Skeletal muscle cell (primary cell): ENCODE data around the gene SGCD.

Experiments
- DNase-seq: peaks from one replicate; pipeline ENCODE4 v3.0.0-alpha.2; 2010; ENCODE audit warnings: low read depth
- H3K4me3 ChIP-seq: 2 replicates; pipeline ENCODE4 v1.5.1; 2011; ENCODE audit warnings: low read depth, mild to moderate bottlenecking, control low read depth, low read length, moderate library complexity

Gene SGCD

GRCh38 chr5:156356238-156356637, 29.3 kb downstream of the SGCD start:
- no peak overlapping the region for H3K4me3 ChIP-seq
- peak; percentile 73 for DNase-seq

GRCh38 chr5:156359476-156359875, 32.5 kb downstream of the SGCD start:
- peak; percentile 85 for DNase-seq
- H3K4me3 ChIP-seq, result no peak overlapping the region

GRCh38 chr5:156361436-156362109, 34.6 kb downstream of the SGCD start:
- DNase-seq, result no peak
- no peak overlapping the region for H3K4me3 ChIP-seq

GRCh38 chr5:156363861-156364260, 36.9 kb downstream of the SGCD start:
- no peak overlapping the region for H3K4me3 ChIP-seq
- no peak for DNase-seq

- H3K4me3 ChIP-seq, result no peak overlapping the region
- no peak for DNase-seq
These were observed 39.6 kb downstream of the SGCD start for GRCh38 chr5:156366521-156366920.

GRCh38 chr5:156367597-156367996, 40.6 kb downstream of the SGCD start:
- DNase-seq, result peak; percentile 96

GRCh38 chr5:156375895-156376495, 49.0 kb downstream of the SGCD start:
- DNase-seq, result no peak
- H3K4me3 ChIP-seq, result no peak overlapping the region

More at GRCh38 chr5:156367597-156367996, 40.6 kb downstream of the SGCD start:
- H3K4me3 ChIP-seq, result no peak overlapping the region

- DNase-seq, result no peak
- no peak overlapping the region for H3K4me3 ChIP-seq
These were observed 49.8 kb downstream of the SGCD start for GRCh38 chr5:156376751-156377150.

- DNase-seq, result no peak
- no peak overlapping the region for H3K4me3 ChIP-seq
These were observed 51.2 kb downstream of the SGCD start for GRCh38 chr5:156378159-156378558.

- H3K4me3 ChIP-seq, result no peak overlapping the region
- no peak for DNase-seq
These were observed 52.2 kb downstream of the SGCD start for GRCh38 chr5:156379206-156379605.

GRCh38 chr5:156380848-156381247, 53.9 kb downstream of the SGCD start:
- H3K4me3 ChIP-seq, result no peak overlapping the region
- DNase-seq, result peak; percentile 54

GRCh38 chr5:156383510-156384265, 56.7 kb downstream of the SGCD start:
- no peak overlapping the region for H3K4me3 ChIP-seq
- DNase-seq, result peak; percentile 74

- H3K4me3 ChIP-seq, result no peak overlapping the region
- no peak for DNase-seq
These were observed 58.5 kb downstream of the SGCD start for GRCh38 chr5:156385416-156385815.

- no peak for DNase-seq
- H3K4me3 ChIP-seq, result no peak overlapping the region
These were observed 60.0 kb downstream of the SGCD start for GRCh38 chr5:156386976-156387375.

- no peak overlapping the region for H3K4me3 ChIP-seq
- DNase-seq, result no peak
These were observed 60.4 kb downstream of the SGCD start for GRCh38 chr5:156387391-156387790.

GRCh38 chr5:156388233-156388632, 61.3 kb downstream of the SGCD start:
- H3K4me3 ChIP-seq, result no peak overlapping the region
- DNase-seq, result no peak

GRCh38 chr5:156391139-156391538, 64.2 kb downstream of the SGCD start:
- peak; percentile 78 for DNase-seq

GRCh38 chr5:156393980-156394379, 67.0 kb downstream of the SGCD start:
- no peak for DNase-seq
- H3K4me3 ChIP-seq, result no peak overlapping the region

More at GRCh38 chr5:156391139-156391538, 64.2 kb downstream of the SGCD start:
- H3K4me3 ChIP-seq, result no peak overlapping the region

GRCh38 chr5:156394642-156395305, 67.8 kb downstream of the SGCD start:
- peak overlapping the region; percentile 2 for H3K4me3 ChIP-seq
- DNase-seq, result no peak

GRCh38 chr5:156395306-156395675, 68.3 kb downstream of the SGCD start:
- peak overlapping the region; percentile 2 for H3K4me3 ChIP-seq
- DNase-seq, result no peak
